Epidermal melanocyte (primary cell): Measurements from ENCODE around the gene RBM18.

Source experiments
- DNase-seq: peaks from one replicate; pipeline ENCODE4 v3.0.0; 2011; ENCODE audit warnings: low spot score; ENCODE audit not compliant: insufficient read length

RBM18 gene

GRCh38 chr9:122222791-122223190 is 41.8 kb downstream of the RBM18 start:
- DNase-seq, result peak; percentile 16

- peak; percentile 8 for DNase-seq
These were observed 43.3 kb downstream of the RBM18 start for GRCh38 chr9:122221183-122221811.

DNA sequence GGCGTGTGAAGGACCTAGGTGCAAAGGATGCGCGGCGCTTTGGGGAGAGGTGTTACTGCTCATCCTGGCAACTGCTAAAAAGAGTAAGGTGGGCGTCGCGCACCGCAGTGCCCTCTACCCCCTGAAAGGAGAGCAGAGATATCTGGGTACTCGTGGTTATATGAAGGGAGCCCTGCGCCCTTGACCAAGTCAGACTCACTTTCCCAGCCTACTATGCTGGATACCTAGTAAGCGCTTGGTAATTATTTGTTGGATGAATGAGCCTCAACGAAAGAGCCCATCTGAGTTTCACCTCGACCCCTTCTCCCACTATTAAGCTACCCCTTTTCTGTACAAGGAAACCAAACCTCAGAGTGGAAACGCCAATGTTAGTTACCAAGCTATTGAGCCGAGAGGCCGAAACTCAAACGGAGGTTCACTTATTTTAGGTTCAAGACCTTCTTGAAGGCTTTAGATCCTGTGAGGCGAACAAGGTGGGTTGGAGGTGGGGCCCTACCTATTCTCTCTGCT is 43.9 kb downstream of the RBM18 start:
- peak; percentile 6 for DNase-seq

- DNase-seq, result peak; percentile 22
These were observed 44.6 kb downstream of the RBM18 start for GRCh38 chr9:122219856-122220672.

DNA sequence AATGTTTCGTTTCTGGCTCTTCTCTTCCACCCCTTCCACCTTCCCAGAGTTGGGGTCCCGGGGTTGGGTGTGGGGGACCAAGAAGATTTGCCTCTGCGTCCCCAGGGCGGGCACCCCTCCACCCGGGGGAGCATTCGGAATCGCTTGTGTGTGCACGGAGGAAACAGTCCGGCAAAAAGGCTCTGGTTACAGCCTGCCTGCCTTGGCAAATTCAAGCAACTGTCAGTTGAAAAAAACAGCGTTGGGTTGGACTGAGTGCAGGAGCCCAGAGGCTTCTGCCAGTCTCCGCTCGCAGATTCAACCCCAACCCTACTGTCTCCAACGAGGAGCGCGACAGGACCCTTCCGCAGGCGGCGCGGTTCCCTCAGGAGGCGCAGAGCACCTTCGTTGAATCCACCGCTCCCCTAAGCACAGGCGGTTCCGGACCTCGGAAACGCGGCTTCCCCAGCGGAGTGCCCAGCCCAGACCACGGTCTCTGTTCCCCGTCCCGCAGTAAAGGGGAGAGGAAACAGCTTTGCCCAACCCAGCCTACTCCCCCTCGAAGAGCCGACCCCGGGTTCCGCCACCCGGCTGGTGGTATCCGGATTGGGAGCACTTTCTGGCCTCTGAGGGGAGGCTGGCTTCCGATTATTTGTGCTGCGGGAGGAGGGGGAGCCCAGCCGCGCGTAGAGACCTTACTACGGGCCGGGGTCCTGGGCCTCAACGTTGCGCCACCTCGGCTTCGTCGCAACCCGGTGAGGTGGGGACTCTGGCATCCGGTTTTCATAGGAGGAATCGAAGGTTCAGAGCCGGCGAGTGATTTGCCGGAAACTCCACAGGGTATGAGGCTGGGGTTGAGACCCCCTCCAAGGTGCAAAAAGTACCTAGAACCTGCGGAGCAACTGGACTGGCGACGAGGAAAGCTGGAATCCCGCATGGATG is 45.4 kb downstream of the RBM18 start:
- DNase-seq, result peak; percentile 19

DNA sequence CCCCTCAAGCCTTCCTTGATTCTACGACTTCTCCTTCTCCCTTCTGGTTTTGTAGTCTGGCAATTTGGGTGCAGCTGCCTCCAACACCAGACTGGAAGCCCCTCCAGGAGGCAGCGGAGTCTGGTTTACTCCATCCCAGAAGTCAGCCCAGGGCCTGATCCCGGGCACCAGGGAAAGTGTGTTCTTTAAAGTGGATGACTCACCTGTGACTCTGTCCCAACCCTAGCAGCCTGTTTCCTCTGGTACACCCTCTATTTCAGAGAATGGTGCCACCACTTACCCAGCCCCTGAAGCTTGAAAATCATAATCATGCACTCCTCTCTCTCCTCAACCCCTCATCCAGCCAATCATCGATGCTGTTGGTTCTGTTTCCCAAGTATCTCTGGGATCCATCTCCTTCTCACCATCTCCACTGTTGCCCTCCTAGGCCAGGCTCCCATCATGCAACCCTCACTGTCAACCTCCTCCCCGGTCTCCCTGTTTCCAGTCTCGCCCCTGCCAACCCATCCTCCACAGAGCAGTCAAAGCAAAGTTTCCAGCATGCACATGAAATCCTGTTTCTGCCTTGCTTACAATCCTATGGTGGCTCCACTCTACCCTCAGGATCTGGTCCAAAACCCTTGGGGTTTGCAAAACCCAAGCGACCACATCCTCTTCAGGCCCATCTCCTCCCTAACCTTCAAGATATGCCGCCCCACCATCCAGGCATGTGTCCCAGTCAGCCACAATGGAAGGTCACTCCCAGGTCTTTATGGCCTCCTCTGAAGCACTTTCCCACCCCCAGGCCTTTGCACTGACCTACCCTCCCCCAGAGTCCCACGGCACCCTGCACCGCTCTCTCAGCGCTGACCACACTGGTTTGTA is 46.3 kb downstream of the RBM18 start:
- DNase-seq, result no peak

- no peak for DNase-seq
These were observed 47.0 kb downstream of the RBM18 start for GRCh38 chr9:122217640-122218039.

DNA sequence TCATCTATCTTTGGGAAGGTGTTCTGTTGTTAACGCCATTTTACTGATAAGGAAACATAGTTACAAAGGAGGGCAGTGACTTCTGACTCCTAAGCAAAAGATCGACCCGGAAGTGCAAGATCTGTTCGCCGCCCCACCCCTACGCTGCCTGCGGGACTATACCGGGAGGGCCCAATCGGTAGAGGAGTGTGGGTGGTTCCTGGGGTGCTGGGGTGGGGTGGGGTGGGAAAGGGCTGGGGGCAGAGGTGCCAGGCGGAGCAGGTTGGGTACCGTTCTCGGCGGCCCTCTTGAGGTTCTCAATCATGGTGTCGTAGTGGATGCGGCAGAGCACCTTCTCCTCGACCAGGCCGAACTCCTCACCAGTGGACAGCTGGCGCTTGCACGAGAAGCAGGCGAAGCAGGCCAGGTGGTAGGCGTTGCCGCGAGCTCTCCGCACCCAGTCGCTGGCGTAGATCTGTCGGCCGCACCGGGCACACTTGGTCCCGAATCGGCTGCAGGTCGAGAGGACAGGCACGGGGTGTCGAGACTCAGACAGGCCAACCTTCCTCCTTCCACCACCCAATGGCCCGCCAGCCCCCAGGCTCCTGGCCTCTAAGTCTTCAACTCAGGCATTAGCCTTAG is 47.7 kb downstream of the RBM18 start:
- no peak for DNase-seq

DNA sequence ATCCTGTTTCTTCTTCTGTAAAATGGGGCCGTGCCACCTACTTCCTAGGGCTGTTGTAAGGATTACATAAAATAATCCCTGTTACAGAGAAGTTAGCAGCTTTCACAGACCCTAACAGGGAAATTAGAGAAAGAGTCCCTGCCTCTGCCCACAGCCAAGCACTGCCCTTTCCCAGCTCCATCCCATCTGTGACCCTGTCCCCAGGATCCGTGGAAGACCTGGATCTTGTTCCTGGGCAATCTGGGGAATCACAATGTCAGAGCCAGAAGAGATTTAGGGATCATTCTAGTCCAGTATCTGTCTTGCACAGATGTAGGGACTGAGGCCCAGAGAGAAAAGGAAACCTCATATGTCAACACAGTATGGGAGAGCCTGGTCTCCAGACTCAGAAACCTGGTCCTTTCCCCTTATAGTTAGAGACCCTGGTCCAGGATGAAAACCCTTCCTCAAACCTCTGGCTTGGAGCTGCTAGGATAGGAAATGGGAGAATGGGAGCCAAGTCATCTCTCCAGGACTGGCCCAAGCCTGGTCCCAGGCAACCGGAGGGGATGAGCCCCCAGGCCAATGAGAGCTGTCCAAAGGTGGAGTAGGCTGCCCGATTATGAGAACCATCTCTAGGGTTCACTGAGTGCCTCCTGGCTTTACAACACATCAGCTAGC is 48.4 kb downstream of the RBM18 start:
- DNase-seq, result no peak

- no peak for DNase-seq
These were observed 49.0 kb downstream of the RBM18 start for GRCh38 chr9:122215663-122216062.

DNA sequence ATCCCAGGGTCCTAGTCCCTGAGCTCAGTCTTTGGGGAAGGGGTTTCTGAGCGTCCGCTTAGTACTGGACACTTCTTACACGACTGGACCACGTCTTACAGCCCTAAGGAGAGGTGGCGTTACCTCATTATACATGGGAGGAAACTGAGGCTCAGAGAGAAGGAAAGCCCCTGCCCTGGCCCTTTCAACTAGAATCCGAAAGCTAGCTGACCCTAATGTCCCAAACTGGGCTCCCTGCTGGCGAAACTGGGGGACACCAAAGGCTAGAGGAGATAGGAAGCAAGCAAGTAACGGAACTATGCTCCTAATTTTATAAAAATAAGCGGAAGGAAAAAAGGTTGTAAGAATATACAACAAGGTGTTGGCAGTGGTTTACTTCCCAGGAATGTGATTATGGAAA is 50.1 kb downstream of the RBM18 start:
- no peak for DNase-seq

DNA sequence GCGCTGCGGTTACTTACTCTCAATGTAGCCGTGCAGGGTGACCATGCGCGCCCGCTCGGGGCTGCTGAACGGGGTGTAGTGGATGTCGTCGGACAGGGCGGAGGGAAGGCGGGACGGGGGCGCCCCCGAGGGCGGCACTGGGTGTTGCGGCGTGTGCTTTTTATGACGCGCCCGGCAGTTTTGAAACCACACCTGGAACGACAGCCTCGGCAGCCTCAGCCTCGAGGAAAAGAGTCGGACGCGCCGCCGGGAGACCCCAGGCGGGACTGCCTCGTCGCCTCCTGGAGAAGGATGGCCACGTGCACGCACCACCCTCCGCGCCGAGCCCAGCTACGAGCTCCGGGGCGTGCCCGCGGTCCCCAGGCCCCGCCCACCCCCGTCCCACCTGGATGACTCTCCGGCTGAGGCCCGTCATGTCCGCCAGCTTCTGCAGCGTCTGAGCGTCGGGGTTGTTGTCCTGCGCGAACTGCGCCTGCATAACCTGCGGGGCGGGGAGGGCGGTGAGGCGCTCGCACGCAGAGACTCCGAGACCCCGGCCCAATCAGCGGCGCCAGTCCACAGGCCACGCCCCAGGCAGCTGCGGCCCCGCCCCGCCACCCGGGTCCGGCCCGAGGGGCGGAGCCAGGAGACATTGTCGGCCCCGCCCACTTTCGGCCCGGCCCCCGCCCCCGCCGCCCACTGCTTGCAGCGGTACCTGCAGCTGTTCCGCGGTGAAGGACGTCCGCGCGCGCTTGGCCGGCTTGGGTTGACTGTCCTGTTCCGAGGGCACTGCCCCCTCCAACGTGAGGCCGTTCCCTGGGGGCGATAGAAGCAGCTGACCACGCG is 50.8 kb downstream of the RBM18 start:
- no peak for DNase-seq

- no peak for DNase-seq
These were observed 51.5 kb downstream of the RBM18 start for GRCh38 chr9:122213102-122213588.

DNA sequence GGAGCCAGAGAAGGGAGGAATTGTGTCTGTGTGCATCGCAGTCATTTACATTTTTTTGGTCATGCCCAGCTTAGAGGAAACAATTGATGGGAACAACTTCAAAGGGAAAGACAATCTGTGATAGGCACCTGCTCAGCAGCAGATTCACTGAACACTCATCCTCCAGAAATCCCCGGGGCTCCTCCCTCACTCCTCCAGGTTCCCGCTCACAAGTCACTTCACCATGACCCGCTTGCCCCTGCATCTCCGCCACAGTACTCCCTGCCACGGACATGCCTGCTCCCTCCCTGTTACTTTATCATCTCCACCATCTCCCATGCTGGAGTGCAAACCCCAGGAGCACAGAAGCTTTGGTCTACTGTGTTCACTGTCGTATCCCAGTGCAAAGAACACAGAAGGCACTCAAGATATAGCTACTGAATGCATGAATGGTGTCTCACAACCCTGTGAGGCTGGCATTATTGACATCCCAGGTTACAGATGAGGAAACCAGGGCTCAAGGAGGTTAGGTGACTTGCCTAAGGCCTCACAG is 52.1 kb downstream of the RBM18 start:
- DNase-seq, result no peak

DNA sequence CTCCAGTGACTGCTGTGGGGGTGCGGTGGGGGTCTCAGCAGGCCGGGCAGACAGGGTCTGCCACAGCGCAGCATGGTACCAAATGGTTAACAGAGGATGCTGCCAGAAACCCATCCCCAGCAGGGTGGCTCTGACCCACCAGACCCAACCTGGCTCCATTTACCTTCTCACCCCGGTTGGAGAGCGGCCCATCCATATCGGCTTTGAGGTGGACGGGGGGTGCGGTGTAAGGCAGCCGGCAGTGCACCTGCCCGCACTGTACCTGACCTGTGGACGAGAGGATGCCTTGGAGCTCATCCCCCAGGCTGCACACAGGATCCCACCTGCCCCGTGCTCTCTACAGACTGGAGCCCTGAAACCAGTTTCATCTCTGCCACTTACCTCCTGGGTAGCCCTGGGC is 55.2 kb downstream of the RBM18 start:
- DNase-seq, result no peak

DNA sequence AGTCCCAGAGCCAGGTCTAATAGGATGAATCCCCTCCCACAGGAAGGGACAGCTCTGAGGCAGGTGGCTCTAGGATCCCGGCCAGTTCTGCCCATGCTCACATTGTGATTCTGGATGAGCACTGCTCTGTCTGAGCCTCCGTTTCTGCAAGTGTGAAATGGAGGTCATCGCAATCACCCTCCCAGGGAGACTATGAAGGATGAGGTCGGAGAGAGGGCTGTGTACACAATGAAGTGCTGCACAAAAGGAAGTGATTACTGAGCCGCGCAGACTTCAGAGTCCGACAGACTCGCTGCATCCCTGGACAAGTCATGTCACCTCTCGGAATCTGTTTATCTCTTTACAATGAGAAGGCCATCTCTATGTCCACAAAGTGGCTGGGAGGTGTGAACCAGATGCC is 57.5 kb downstream of the RBM18 start:
- no peak for DNase-seq

DNA sequence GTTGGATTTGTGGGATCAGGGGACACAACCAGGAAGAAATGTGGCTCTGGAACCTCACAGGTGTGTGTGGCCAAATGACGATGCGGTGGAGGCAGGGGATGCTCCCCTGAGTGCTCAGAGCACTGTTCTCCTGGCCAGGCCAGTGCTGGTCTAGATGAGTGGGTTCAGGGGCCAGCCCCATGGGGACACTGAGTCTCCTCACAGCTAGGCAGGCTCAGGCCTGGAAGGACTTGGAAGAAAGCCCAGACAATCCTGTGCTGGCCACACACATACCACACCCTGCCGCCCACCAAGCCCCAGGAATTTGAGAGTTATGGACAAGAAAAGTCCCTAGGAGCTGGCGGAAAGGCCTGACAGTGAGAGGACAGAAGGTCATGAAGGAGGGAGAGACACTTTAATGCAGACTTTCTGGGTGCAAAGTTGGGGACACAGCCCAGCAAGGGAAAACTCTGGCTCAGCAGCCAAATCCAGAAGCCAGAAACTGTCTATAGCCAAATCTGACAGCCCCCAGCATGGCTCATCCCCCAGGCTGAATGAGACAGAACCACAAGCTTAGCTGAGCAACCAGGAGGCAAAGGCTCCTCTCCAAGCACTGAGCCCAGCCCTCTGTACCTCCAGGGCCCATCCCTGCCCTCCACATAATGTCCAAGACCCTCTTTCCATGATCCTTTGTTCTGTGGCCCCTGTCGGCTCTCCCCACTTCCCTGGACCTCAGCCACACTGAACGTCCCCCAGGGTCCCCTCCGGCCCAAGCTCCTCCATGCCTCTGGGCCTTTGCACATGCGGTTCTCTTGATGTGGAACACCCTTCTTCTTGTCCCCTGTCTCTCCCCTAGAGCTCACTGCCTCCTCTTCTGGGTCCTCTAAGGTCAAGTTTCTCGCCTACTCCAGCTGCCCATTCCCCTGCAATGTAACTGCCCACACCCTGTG is 58.3 kb downstream of the RBM18 start:
- DNase-seq, result no peak
